NCI-H146 (cell line): ENCODE data around the gene TMEM253.

Experiments used
- DNase-seq: peaks from one replicate; lab custom pipeline; 2025; lab: John Stamatoyannopoulos, UW

The TMEM253 gene

DNA sequence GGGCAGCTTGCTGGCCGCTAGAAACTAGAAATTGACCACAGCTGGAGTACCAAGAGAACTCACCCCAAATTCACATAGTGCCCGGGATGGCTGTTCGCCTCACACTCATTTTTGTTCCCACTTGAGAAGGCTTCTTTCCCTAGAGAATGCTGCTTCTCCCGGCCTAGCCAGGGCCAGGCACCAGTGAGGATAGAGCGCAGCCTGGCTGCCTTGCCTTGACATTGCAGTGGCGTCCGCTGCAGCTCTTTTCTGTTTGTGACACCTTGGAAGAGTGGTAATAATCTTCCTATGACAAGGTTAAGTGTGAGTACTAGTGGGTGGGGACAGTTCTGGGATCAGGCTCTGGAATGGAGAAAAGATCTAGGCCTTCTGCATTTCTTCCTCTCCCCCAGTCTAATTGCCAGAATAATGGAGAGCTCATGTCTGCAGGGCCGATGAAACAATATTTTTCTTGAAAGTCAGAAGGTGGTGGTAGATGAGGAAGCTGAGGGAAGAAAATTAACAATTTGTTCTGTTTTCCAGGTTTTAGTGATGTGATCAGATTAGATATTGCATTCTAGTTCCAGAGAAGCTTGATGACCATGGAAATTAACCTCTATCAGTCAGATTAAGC is 3.7 kb downstream of the TMEM253 start:
- DNase-seq, result peak; percentile 76

DNA sequence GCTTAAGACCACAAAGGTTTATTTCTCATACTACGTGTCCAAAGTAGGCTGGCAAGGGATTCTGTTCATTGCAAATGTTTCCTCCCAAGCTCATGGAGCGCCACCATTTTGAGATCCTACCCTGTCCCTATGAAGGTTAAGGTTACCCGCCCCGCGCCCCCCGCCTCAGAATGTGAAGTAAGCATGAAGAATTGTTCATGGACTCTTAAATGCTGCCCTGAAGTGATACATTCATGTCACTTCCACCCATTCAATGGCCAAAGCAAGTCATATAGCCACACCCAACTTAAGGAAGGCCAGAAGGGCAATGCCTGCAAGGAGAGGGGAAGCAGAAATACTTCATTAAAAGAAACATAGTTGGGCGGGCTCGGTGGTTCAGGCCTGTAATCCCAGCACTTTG is 4.2 kb downstream of the TMEM253 start:
- no peak for DNase-seq

GRCh38 chr14:21106176-21106497 is 5.3 kb downstream of the TMEM253 start:
- no peak for DNase-seq

- DNase-seq, result peak; percentile 62
Observed at GRCh38 chr14:21106498-21107282, 5.8 kb downstream of the TMEM253 start.

DNA sequence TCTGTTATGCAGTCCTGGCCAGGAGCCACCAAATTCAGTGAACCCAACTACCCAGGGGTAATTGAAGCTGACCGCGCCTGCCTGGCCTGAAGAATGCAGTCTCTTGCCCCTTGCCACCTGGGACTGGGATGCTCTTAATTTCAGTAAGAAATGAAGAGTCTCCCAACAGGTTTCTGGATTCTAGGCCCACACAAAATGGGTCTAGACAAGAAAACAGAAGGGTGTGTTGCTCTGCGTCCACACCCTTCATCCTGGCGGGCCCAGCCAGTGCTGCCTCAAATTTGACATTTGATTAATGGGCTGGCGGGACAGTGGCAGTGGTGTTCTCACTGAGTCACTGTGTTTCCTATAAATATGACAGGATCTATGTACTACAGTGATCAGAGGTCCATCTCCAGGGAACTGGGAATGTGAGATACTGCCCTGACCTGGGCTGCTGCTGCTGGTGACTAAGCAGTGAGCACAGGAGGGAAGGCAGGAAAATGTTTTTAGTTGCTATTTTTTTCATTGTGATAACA is 6.5 kb downstream of the TMEM253 start:
- no peak for DNase-seq

DNA sequence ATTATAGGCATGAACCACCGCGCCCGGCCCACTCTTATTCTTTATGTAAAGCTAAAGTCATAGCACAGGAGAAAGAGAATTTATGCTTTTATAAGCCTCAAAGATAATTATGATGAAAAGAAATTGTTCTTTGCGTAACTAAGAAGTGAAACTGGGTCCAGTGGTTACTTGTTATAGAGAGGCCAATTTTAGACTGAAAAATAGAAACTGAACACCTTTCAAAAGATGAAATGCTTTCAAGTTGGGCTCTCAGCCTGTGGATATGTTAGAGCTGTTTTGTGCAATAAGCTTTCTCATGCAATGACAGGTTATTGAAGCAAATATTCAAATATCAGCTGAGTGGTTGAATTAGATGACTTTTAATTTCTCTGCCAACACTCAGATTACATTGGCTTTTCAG is 7.9 kb downstream of the TMEM253 start:
- no peak for DNase-seq

DNA sequence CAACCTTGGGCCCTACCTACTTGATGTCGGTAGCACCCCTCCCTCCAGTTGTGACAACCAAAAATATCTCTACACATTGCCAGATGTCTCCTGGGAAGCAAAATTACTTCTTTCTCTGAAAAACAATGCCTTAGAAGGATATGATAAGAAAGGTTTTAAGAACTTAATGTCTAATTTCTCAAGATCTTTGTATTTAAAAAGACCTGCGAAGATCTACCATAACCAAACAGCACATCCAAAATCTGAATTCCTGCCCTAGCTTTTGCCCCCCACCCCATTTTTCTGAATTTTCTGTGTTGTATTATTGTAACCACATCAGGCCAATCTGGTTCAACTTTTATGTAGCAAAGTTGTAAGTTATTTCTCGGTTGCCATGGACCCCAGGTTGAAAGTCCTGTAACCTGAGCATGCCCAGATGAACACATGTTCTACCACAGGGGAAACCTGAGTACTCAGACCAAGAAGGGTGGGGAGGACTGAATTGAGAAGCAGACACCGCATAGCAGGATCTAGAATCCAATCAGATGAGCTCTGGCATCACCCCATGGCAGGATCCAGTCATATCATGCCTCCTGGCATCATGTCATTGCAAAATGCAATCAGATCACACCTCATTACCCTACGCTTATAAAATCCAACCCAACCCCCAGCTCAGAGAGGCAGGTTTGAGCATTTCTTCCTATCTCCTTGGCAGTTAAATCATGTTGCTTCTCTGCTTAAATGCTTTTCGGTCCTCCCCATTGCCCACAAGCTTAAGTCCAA is 8.7 kb downstream of the TMEM253 start:
- DNase-seq, result no peak

GRCh38 chr14:21112255-21112654 is 11.4 kb downstream of the TMEM253 start:
- no peak for DNase-seq

DNA sequence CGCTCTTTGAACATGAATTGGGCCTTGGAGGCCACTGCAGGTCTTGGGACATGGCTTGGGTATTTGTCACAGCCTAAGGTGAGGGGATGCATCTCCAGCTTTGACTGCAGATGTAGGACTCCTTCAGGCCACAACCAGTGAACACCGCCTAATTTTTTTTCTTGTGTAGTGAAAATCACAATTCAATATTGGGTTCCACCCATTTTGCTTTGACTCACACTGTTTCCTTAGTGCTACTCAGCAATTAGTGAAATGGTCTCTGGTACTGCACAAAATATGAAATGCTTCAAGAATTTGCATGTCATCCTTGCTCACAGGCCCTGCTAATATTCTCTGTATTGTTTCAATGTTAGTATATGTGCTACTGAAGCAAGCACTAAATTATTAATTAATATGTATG is 12.5 kb downstream of the TMEM253 start:
- DNase-seq, result no peak

- no peak for DNase-seq
Observed at GRCh38 chr14:21118933-21119332, 18.1 kb downstream of the TMEM253 start.

- no peak for DNase-seq
Observed at GRCh38 chr14:21120686-21121085, 19.8 kb downstream of the TMEM253 start.

DNA sequence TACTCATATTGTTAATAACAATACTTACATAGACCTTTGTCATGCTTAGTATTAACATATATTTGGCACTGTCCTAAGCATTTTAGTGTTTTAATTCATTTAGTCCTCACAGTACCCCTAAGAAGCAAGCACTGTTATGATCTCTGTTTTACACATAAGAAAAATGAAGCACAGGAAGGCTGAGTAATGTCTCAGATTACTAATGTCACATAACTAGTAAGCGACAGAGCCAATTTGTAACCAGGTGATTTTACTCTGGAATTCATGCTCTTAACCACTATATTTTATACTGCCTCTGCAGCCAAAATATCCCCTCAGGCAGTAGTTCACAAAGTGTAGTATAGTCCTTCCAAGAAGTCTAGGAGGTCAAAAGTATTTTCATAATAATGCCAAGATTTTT is 20.3 kb downstream of the TMEM253 start:
- DNase-seq, result no peak

- no peak for DNase-seq
Observed at GRCh38 chr14:21123429-21123828, 22.6 kb downstream of the TMEM253 start.

- DNase-seq, result no peak
Observed at GRCh38 chr14:21133901-21134300, 33.0 kb downstream of the TMEM253 start.

DNA sequence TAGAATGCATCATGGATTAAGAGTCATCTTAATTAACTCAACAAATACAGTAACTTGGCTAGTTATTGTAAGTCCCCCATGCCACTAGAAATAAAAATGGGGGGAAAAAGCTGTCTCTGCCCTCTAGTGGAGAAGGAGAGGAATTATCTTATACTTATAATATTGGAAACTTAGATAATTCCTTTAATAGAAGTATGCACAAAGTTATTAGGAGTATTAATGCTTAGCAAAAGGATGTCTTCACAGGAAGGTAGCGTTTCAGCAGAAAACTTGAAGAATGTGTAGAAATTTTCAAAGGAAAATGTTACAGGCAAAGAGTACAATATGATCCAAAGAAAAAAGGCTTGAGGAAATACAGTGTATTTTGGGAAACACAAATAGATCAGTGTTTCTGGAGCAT is 35.2 kb downstream of the TMEM253 start:
- DNase-seq, result peak; percentile 1

DNA sequence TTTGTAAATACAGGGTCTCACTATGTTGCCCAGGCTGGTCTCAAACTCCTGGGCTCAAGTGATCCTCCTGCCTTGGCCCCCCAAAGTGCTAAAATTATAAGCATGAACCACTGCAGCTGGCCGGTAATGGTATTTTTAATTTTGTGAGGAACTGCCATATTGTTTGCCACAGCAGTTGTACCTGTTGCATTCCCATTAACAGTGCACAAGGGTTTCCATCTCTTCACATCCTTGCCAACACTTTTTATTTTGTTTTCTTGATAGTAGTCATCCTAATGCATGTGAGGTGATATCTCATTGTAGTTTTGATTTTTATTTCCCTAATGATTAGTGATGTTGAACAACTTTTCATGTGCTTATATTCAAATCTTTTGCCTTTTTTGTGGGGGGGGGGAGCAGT is 41.5 kb downstream of the TMEM253 start:
- DNase-seq, result no peak

DNA sequence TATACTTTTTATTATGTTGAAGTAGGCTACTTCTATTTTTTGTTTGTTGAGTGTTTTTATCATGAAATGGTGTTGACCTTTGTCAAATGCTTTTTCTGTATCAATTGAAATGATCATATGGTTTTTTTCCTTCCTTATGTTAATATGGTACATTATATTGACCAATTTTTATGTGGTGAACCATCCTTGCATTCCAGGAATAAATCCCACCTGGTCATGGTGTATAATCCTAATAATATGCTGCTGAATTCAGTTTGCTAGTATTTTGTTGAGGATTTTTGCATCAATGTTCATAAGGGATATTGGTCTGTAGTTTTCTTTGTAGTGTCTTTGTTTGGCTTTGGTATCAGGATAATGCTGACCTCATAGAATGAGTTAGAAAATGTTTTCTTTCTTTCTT is 44.6 kb downstream of the TMEM253 start:
- no peak for DNase-seq

DNA sequence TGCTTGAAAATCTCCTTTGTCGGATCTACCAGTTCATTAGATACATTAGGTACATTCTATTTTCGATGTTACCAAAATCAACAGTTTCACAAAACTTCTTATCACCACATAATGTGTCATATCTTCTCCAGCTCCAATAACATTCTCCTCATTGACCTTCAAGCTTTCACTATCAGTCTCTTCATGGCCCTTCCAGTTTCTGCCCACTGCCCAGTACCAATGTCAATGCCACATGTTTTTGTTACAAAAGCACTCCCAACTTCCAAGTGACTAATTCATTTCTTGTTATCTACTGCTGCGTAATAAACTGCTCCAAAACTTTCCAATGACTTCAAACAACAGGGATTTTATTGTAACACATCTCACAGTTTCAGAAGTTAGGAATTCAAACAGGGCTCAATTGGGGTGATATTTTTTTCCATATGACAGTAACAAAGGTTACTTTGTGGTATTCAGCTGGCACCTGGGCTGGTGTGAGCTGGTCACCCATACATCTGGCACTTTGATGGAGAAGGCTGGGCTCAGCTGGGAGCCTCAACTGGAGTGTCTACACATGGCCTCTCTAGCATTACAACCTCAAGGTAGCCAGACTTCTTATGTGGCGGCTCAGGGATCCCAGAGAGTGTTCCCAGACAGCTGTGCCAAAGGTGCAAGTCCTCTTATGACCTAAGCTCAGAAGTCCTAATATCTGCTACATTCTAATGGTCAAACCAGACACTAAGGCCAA is 48.9 kb downstream of the TMEM253 start:
- no peak for DNase-seq
